Bronchial smooth muscle cell (primary cell): ENCODE results near the gene MTG1. TPM values are rescaled to one million over a fixed set of nuclear protein-coding genes. Genes with fewer than 3 reads are reported as not detected.

ENCODE experiments used
- total RNA-seq: library from RNA; depleted of rRNA; stranded (reverse); fragments of >200 nt; gene quantifications from 2 replicates; pipeline ENCODE4 v1.2.1, GENCODE V29; 2014

MTG1 gene
- total RNA-seq = 21.8 and 25.9 TPM in 2 replicates

GRCh38 chr10:133394064-133394663 lies at the start of gene MTG1:
Gene MTG1, plus strand, starts transcription at chr10:133394157. Its CDS starts 64 bp downstream, at chr10:133394221.

GRCh38 chr10:133357285-133358161 lies 36.4 kb upstream of the MTG1 start, which contains the start of gene FUOM:
Gene FUOM, minus strand, starts transcription at chr10:133358019. Its CDS starts 12 bp downstream, at chr10:133358007.

GRCh38 chr10:133373174-133374090 lies 20.5 kb upstream of the MTG1 start, which contains the start of gene ECHS1:
Gene ECHS1, minus strand, starts transcription at chr10:133373354. Its CDS starts 21 bp downstream, at chr10:133373333.

GRCh38 chr10:133379152-133379800 lies 14.7 kb upstream of the MTG1 start, which contains the start of gene PAOX:
Gene PAOX, plus strand, starts transcription at chr10:133379262. Its CDS starts 55 bp downstream, at chr10:133379317.

GRCh38 chr10:133424601-133425000 lies 30.6 kb downstream of the MTG1 start, which contains the start of gene SPRN:
Gene SPRN, minus strand, starts transcription at chr10:133424625. Its CDS starts 944 bp downstream, at chr10:133423681.

GRCh38 chr10:133453516-133454203 lies 59.7 kb downstream of the MTG1 start, which contains the start of gene SCART1:
Gene SCART1, plus strand, starts transcription at chr10:133453945. Its CDS starts 53 bp downstream, at chr10:133453998.

Other genes starting within 250 kb of the MTG1 start
- gene KNDC1, start 233.9 kb upstream of the MTG1 start, total RNA-seq = 0.47 and 3.3 TPM in 2 replicates
- gene UTF1, start 163.9 kb upstream of the MTG1 start, total RNA-seq = not detected in 2 replicates
- not detected in 2 replicates for gene VENTX, start 156.3 kb upstream of the MTG1 start, total RNA-seq
- gene ADAM8, start 117.3 kb upstream of the MTG1 start, total RNA-seq = 1.7 and 2.4 TPM in 2 replicates
- 62.6 and 70.2 TPM in 2 replicates for gene TUBGCP2, start 85.3 kb upstream of the MTG1 start, total RNA-seq
- gene ZNF511, start 85.2 kb upstream of the MTG1 start, total RNA-seq = 18.0 and 26.1 TPM in 2 replicates
- gene CALY, start 57.3 kb upstream of the MTG1 start, total RNA-seq = 0.16 TPM in 1 of 2 replicates, not detected in the other
- not detected in 2 replicates for gene PRAP1, start 46.8 kb upstream of the MTG1 start, total RNA-seq
- gene FUOM, start 36.1 kb upstream of the MTG1 start, total RNA-seq = 11.0 and 18.8 TPM in 2 replicates
- 49.7 and 55.3 TPM in 2 replicates for gene ECHS1, start 20.8 kb upstream of the MTG1 start, total RNA-seq
- 6.1 and 6.6 TPM in 2 replicates for gene PAOX, start 14.9 kb upstream of the MTG1 start, total RNA-seq
- 0.17 and 0.63 TPM in 2 replicates for gene SPRN, start 30.5 kb downstream of the MTG1 start, total RNA-seq
- gene SCART1, start 59.8 kb downstream of the MTG1 start, total RNA-seq = 3.7 and 4.7 TPM in 2 replicates
- 0.47 and 0.52 TPM in 2 replicates for gene CYP2E1, start 133.2 kb downstream of the MTG1 start, total RNA-seq
- under 0.01 TPM in 1 of 2 replicates, not detected in the other for gene SYCE1, start 171.4 kb downstream of the MTG1 start, total RNA-seq
- gene FRG2B, start 232.6 kb downstream of the MTG1 start, total RNA-seq = not detected in 2 replicates